ENCODE measurements around the gene NIPAL3. TPM values are rescaled to one million over a fixed set of nuclear protein-coding genes. Genes with fewer than 3 reads are reported as not detected.

The NIPAL3 gene
- total RNA-seq, 4 donors from 2014 or later, result 38.0 to 74.3 (median 57.3) TPM

DNA sequence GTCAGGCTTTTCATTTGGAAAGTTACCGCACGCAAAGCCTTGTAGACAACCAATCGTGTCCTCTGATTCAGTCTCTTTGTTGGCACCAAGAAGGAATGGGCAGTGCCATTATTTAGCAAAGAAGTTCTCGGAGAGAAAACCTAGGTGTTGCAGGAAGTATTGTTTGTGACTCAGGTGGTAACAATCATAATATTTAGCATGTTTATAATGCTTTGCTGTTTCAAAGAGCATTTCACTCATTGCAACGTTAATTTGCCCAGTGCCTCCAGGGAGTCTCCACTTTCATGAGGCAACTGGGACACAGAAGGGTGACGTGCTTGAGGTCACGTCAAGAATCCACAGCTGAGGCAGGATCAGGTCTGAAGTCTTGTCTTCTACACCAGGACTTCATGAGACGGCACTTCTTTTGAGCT lies 33.4 kb upstream of the NIPAL3 start:
- Histone ChIP-seq H3K27ac (no peak overlapping the region), H3K36me3 (peaks cover 0 to 21% (median 0%) of the 10 kb centered on the region in 3 donors), H3K9me3 (no peaks in the 10 kb centered on the region), H3K4me3 (no peak overlapping the region), H3K27me3 (no peaks in the 10 kb centered on the region), H3K4me1 (peaks cover 0 to 6% (median 0%) of the 10 kb centered on the region in 4 donors)
- no peak for DNase-seq
- TF ChIP-seq, protein P1, sequence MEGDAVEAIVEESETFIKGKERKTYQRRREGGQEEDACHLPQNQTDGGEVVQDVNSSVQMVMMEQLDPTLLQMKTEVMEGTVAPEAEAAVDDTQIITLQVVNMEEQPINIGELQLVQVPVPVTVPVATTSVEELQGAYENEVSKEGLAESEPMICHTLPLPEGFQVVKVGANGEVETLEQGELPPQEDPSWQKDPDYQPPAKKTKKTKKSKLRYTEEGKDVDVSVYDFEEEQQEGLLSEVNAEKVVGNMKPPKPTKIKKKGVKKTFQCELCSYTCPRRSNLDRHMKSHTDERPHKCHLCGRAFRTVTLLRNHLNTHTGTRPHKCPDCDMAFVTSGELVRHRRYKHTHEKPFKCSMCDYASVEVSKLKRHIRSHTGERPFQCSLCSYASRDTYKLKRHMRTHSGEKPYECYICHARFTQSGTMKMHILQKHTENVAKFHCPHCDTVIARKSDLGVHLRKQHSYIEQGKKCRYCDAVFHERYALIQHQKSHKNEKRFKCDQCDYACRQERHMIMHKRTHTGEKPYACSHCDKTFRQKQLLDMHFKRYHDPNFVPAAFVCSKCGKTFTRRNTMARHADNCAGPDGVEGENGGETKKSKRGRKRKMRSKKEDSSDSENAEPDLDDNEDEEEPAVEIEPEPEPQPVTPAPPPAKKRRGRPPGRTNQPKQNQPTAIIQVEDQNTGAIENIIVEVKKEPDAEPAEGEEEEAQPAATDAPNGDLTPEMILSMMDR (IDR thresholded peaks at IDR 0.05), result no peak
- no peak for TF ChIP-seq POLR2A (IDR thresholded peaks at IDR 0.05)

DNA sequence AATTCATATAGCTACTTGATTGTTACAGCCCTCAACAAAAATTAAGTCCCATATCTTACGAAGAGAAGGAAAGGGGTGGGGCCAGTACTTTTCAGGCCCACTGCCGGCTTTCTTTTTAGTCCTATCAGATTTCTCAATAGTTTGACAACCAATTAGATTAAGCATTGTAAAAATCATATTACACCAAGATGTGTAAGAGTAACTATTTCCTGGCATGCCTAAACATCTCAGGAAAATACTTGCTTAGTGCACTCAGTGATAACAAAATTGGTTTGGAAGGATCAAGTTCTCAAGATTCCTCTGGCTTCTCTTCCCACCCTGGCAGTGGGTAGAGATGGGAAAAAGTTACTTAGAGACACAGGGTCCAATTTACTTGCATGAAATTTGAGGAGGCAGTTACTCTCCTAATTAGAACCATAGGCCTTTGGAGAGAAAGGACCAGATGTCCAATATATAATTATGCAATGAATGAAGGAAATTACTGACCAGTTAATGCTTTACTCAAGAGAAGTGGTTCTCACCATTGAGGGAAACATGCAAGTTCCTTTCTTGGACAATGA lies 32.1 kb upstream of the NIPAL3 start:
- TF ChIP-seq, protein P1 (IDR thresholded peaks at IDR 0.05), result no peak
- TF ChIP-seq POLR2A (IDR thresholded peaks at IDR 0.05), result no peak
- Histone ChIP-seq H3K27me3 (no peaks in the 10 kb centered on the region), H3K4me3 (no peak overlapping the region), H3K27ac (no peak overlapping the region), H3K9me3 (no peaks in the 10 kb centered on the region), H3K4me1 (peaks cover 0 to 6% (median 0%) of the 10 kb centered on the region in 4 donors), H3K36me3 (peaks cover 0 to 12% (median 0%) of the 10 kb centered on the region in 3 donors)
- no peak for DNase-seq

DNA sequence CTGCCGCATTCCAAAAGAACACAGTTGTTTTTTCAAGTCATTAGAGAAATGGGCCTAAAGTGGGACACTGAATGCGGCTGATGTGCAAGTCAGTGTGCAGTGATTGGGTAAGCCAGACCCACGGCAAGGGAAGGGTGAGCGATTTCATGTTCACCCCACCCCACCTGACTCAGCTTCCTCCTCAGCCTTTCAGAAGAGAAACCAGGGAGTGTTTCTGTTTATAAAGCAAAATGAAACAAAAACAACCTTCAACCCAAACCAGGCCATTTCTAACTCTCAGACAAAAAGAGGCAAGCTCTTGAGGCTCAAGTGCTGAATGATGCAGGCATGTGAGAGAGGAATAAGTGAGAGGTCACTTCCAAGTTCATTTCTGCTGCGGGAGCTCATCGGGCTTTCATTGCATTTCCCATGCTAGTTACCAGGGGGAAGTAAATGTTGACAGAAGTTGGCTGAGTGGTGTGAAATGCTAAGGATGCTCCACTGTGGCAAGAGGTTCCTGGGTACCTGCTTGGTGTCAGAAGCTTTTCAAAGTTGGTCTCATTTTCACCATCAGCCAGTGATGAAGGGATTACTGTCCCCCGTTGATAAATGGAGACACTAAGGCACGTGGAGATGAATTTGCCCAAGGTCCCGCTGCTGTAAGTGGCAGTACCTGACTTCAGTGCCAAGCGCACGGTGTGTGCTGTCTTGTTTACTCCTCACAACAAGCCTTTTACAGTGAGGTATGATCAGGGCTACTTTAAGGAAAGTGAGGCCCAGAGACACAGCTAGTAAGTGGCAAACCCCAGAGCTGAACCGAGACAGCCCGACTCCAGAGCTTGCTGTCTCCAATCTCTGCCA lies 31.1 kb upstream of the NIPAL3 start:
- peaks cover 0 to 3% (median 0%) of the 10 kb centered on the region in 3 donors for H3K36me3 ChIP-seq
- no peaks in the 10 kb centered on the region for H3K9me3 ChIP-seq
- TF ChIP-seq, protein P1 (IDR thresholded peaks at IDR 0.05), result no peak
- TF ChIP-seq POLR2A (IDR thresholded peaks at IDR 0.05), result no peak
- H3K27me3 ChIP-seq, result no peaks in the 10 kb centered on the region
- H3K4me1 ChIP-seq, result peaks cover 0 to 6% (median 0%) of the 10 kb centered on the region in 4 donors
- no peak overlapping the region for H3K4me3 ChIP-seq
- no peak for DNase-seq
- H3K27ac ChIP-seq, result peak overlapping the region in 2 of 4 donors; percentile 13 to 31

DNA sequence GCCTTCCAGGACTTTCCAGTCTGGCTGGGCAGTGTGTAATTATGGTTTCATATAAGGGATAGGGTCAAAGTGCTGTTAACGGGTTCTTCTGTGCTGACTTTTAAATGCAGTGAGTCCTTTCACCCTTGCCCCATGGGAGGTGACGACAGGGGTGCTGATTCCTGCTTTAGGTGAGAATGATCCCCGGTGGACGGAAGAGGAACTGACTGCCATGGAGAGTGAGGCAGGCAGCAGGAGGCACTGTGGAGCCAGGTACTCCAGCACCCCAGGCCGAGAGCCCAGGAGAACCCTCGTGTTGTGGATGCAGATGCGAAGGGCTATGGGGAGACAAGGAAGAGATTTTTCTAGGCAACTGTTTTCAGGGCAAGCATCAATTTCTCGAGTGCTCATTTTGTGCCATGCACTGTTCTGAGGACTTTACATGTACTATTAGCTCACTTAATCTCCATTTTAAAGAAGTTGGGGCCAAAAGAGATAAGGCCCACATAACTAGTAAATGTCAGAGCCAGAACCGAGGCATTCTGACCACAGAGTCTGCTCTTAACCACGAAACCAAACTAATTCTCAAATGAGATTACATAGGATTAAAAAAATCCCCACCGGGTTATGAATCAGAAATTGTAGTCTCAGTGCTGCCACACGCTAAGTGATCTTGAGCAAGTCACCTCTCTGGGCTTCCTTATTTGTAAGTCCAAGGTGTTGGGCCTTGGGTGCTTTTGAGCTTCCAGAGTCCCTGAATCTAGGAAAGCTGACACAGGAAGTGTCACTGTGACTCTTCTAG lies 30.3 kb upstream of the NIPAL3 start:
- Histone ChIP-seq H3K36me3 (no peaks in the 10 kb centered on the region), H3K9me3 (no peaks in the 10 kb centered on the region), H3K4me3 (no peak overlapping the region), H3K27ac (no peak overlapping the region), H3K4me1 (peaks cover 0 to 6% (median 0%) of the 10 kb centered on the region in 4 donors), H3K27me3 (no peaks in the 10 kb centered on the region)
- TF ChIP-seq, protein P1 (IDR thresholded peaks at IDR 0.05), result peak in 4 of 6 experiments; percentile 23 to 64 (median 50)
- no peak for TF ChIP-seq POLR2A (IDR thresholded peaks at IDR 0.05)
- no peak for DNase-seq

DNA sequence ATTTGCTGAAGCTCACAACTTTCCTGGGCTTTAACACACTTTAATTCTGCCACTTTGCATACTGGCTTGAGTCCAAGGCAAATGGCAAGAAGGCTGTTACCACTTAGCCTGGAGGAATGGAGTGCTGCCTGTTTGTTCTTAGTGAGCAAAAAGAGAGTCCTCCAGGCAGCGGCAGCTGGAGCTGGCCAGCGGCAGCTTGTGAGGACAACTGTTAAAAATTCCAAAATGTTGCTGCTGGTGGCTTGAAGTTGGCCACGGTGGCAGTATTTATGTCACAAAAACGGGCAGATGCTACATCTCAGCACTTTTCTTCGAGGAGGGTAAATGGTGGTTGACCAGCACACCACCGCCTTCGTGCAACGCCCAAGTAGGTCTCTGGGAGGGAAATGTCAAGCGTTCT lies 29.4 kb upstream of the NIPAL3 start:
- no peak for DNase-seq
- no peaks in the 10 kb centered on the region for H3K9me3 ChIP-seq
- no peak for TF ChIP-seq POLR2A (IDR thresholded peaks at IDR 0.05)
- TF ChIP-seq, protein P1 (IDR thresholded peaks at IDR 0.05), result no peak
- no peaks in the 10 kb centered on the region for H3K27me3 ChIP-seq
- no peaks in the 10 kb centered on the region for H3K36me3 ChIP-seq
- no peak overlapping the region for H3K27ac ChIP-seq
- H3K4me3 ChIP-seq, result no peak overlapping the region
- H3K4me1 ChIP-seq, result peaks cover 0 to 6% (median 2%) of the 10 kb centered on the region in 4 donors
